HepG2 (cell line): Measurements from ENCODE around the gene FANCD2OS. TPM values are rescaled to one million over a fixed set of nuclear protein-coding genes. Genes with fewer than 3 reads are reported as not detected.

Source experiments
- ATAC-seq: fragments of 200-7000 bp; cut with Tn5 transposase; 3 replicates; pipeline ENCODE4 v1.9.1; 2020; ENCODE audit warnings: mild to moderate bottlenecking, moderate library complexity
- BruUV-seq: library from RNA; stranded (reverse); fragments of 400-500 nt; replicated peaks from 2 replicates; lab custom pipeline; 2021; lab: Mats Ljungman, UMichigan
- CTCF ChIA-PET: fragments of 300-600 bp; formaldehyde crosslinking; extraction: SDS; loops from one replicate; lab custom pipeline; 2021; ENCODE audit warnings: low total read pairs, inconsistent platforms, low intra/inter-chr PET ratio; lab: Yijun Ruan, JAX
- POLR2A ChIA-PET: fragments of 350-600 bp; sonication (Branson Sonifier 250); formaldehyde crosslinking; loops from one replicate; lab custom pipeline; 2020; ENCODE audit warnings: antibody characterized with exemption, inconsistent platforms; lab: Yijun Ruan, JAX
- DNase-seq: peaks from one replicate; pipeline ENCODE4 v3.0.0-alpha.2; 2015; ENCODE audit warnings: low spot score
- FAIRE-seq: peaks from 3 replicates; lab custom pipeline; 2011; peaks lifted over from hg19 to GRCh38; lab: Jason Lieb, UNC
- H2AFZ ChIP-seq: one replicate; pipeline ENCODE4 v1.6.1; 2011; ENCODE audit warnings: low read length, inconsistent platforms
- H3K27ac ChIP-seq: fragments of 300-600 bp; 3 replicates; pipeline ENCODE4 v1.8.0; 2011; ENCODE audit warnings: mixed run types, mild to moderate bottlenecking, mixed read lengths, low read length, inconsistent platforms; ENCODE audit not compliant: insufficient read depth; ENCODE audit errors: extremely low read length
- H3K27me3 ChIP-seq, 2 experiments: fragments of 200-600 bp in 1 of 2; 2 replicates in 1 of 2; 3 replicates in 1 of 2; pipeline versions ENCODE4 v1.6.0 to v1.8.0; 2011; ENCODE audit warnings: low read length in 2 of 2, mild to moderate bottlenecking in 2 of 2, moderate library complexity in 2 of 2, inconsistent platforms in 1 of 2; ENCODE audit not compliant: insufficient read depth in 2 of 2, control insufficient read depth in 1 of 2
- H3K36me3 ChIP-seq, 2 experiments: fragments of 200-600 bp in 1 of 2; replicated peaks in 1 of 2; 2 replicates in 1 of 2; 3 replicates in 1 of 2; pipeline versions ENCODE4 v1.5.1 to v1.8.0; 2011; ENCODE audit warnings: low read length in 2 of 2, inconsistent platforms in 1 of 2; ENCODE audit not compliant: insufficient read depth in 2 of 2, control insufficient read depth in 1 of 2
- H3K4me1 ChIP-seq: 2 replicates; pipeline ENCODE4 v1.5.1; 2012; ENCODE audit warnings: low read length, inconsistent platforms; ENCODE audit not compliant: insufficient read depth
- H3K4me2 ChIP-seq: 2 replicates; pipeline ENCODE4 v1.6.0; 2011; ENCODE audit warnings: low read depth, low read length, inconsistent platforms
- H3K4me3 ChIP-seq, 3 experiments: fragments of 200-600 bp in 1 of 3; sonication (generic), shearing (Covaris generic) in 1 of 3; replicated peaks in 1 of 3; 2 replicates each; pipeline ENCODE4 v1.5.1; 2011 to 2016; ENCODE audit warnings: low read length in 3 of 3, inconsistent platforms in 2 of 3, low read depth in 2 of 3, mild to moderate bottlenecking in 2 of 3, control low read depth in 1 of 3, mixed read lengths in 1 of 3; ENCODE audit not compliant: insufficient read depth in 1 of 3
- H3K79me2 ChIP-seq: one replicate; pipeline ENCODE4 v1.6.1; 2011; ENCODE audit warnings: low read length, inconsistent platforms; ENCODE audit not compliant: insufficient read depth
- H3K9ac ChIP-seq: 2 replicates; pipeline ENCODE4 v1.6.0; 2011; ENCODE audit warnings: mild to moderate bottlenecking, low read depth, low read length, inconsistent platforms; ENCODE audit not compliant: insufficient read depth
- H3K9me3 ChIP-seq: 2 replicates; pipeline ENCODE4 v1.5.1; 2012; ENCODE audit warnings: mild to moderate bottlenecking, low read length
- H4K20me1 ChIP-seq: 2 replicates; pipeline ENCODE4 v1.6.0; 2011; ENCODE audit warnings: inconsistent platforms, mild to moderate bottlenecking, low read length, moderate library complexity; ENCODE audit not compliant: insufficient read depth
- DPF2 ChIP-seq: sonication (generic); formaldehyde crosslinking; IDR thresholded peaks from 2 replicates; pipeline ENCODE4 v1.4.0; 2020; ENCODE audit warnings: mild to moderate bottlenecking, low read depth, missing genetic modification reagents, borderline replicate concordance
- KLF11 ChIP-seq: IDR thresholded peaks from 2 replicates; pipeline ENCODE4 v1.6.1; 2016; ENCODE audit warnings: missing compliant biosample characterization
- POLR2A ChIP-seq, 2 experiments: IDR thresholded peaks; 2 replicates each; pipeline ENCODE4 v1.6.1; 2011; ENCODE audit warnings: low read depth in 2 of 2, low read length in 2 of 2, mild to moderate bottlenecking in 1 of 2, moderate library complexity in 1 of 2; ENCODE audit not compliant: insufficient read depth in 1 of 2
- RBM22 ChIP-seq: fragments of 200-400 bp; formaldehyde crosslinking; optimal IDR thresholded peaks from 2 replicates; pipeline ENCODE3; 2017; ENCODE audit warnings: mild to moderate bottlenecking, low read length, moderate library complexity
- SNAI1 ChIP-seq: sonication (generic); formaldehyde crosslinking; IDR thresholded peaks from 2 replicates; pipeline ENCODE4 v1.5.0; 2020; ENCODE audit warnings: mild to moderate bottlenecking, missing genetic modification reagents, borderline replicate concordance
- SSRP1 ChIP-seq: IDR thresholded peaks from 2 replicates; pipeline ENCODE4 v1.6.1; 2016; ENCODE audit warnings: control low read depth
- ZNF121 ChIP-seq: sonication (generic); formaldehyde crosslinking; IDR thresholded peaks from 2 replicates; pipeline ENCODE4 v1.5.0; 2020; ENCODE audit warnings: mild to moderate bottlenecking, missing genetic modification reagents
- ZNF329 ChIP-seq: sonication (generic); formaldehyde crosslinking; IDR thresholded peaks from 2 replicates; pipeline ENCODE4 v1.9.0; 2021; ENCODE audit warnings: low read depth, mild to moderate bottlenecking, missing genetic modification reagents
- ZNF337 ChIP-seq: sonication (generic); formaldehyde crosslinking; IDR thresholded peaks from 2 replicates; pipeline ENCODE4 v1.5.1; 2020; ENCODE audit warnings: missing genetic modification reagents, low read depth, mild to moderate bottlenecking, borderline replicate concordance
- WGBS: methylation state at CpG from one replicate; pipeline ENCODE4 v1.1.6; 2017; ENCODE audit warnings: low lambda C conversion rate; 5-methylcytosine and 5-hydroxymethylcytosine counted together
- in situ Hi-C: cut with HindIII; loops from 2 replicates; pipeline ENCODE4 v1.10.0; 2017; ENCODE audit warnings: low pct_unique_long_range_greater_than_20kb; ENCODE audit not compliant: extremely low pct_ligation_motif_present
- intact Hi-C: fragments of 100-400 bp; cut with micrococcal nuclease; formaldehyde crosslinking; loops from one replicate; pipeline ENCODE4 v1.10.0; 2022; ENCODE audit not compliant: unreplicated experiment
- polyA plus RNA-seq, 8 experiments: library from polyadenylated mRNA; depleted of rRNA in 3 of 8; stranded (reverse) in 7 of 8; unstranded in 1 of 8; fragments of >200 nt; fragmentation: Illumina TruSeq in 4 of 8; extraction: Trizol in 4 of 8; gene quantifications; 2 replicates each; pipeline versions ENCODE4 v1.2.1 to v1.2.3, GENCODE V29; 2011 to 2016; ENCODE audit warnings: low read depth in 4 of 8, missing spikeins in 1 of 8, mixed read lengths in 1 of 8; ENCODE audit not compliant: insufficient read depth in 1 of 8
- total RNA-seq, 5 experiments: library from RNA; depleted of rRNA; stranded (reverse); fragments of >200 nt; fragmentation: Illumina TruSeq; extraction: Trizol; gene quantifications; 2 replicates each; pipeline ENCODE4 v1.2.3, GENCODE V29; 2016; ENCODE audit warnings: low read depth in 1 of 5
- TF ChIP-seq, protein P1 (sequence below): sonication (generic); formaldehyde crosslinking; conservative IDR thresholded peaks from 2 replicates; pipeline ENCODE4 v1.4.0; 2020; ENCODE audit warnings: mild to moderate bottlenecking, missing genetic modification reagents, moderate library complexity
- TF ChIP-seq, protein P2 (sequence below): sonication (generic); formaldehyde crosslinking; IDR thresholded peaks from 2 replicates; pipeline ENCODE4 v1.5.0; 2020; ENCODE audit warnings: mild to moderate bottlenecking, missing genetic modification reagents
- TF ChIP-seq, protein P3 (sequence below): IDR thresholded peaks from 2 replicates; pipeline ENCODE4 v1.4.0; 2020; ENCODE audit warnings: mild to moderate bottlenecking, missing genetic modification reagents

The FANCD2OS gene
- total and polyA plus RNA-seq, 2 of the 13 experiments (the other 11 are each of a cell fraction or from before 2014, with no cell fraction given): not detected

DNA sequence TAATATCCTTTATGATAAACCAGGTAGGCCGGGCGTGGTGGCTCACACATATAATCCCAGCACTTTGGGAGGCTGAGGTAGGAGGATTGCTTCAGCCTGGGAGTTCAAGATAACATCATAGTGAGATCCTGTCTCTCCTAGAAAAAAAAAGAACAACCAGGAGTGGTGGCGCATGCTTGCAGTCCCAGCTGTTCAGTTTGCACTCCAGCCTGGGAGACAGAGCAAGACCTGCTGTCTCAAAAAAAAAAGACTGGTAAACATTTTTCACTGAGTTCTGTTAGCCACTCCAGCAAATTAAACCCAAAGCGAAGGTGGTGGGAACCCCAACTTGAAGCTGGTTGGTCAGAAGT, 47.0 kb upstream of the FANCD2OS start (continued):
- TF ChIP-seq, protein P1, sequence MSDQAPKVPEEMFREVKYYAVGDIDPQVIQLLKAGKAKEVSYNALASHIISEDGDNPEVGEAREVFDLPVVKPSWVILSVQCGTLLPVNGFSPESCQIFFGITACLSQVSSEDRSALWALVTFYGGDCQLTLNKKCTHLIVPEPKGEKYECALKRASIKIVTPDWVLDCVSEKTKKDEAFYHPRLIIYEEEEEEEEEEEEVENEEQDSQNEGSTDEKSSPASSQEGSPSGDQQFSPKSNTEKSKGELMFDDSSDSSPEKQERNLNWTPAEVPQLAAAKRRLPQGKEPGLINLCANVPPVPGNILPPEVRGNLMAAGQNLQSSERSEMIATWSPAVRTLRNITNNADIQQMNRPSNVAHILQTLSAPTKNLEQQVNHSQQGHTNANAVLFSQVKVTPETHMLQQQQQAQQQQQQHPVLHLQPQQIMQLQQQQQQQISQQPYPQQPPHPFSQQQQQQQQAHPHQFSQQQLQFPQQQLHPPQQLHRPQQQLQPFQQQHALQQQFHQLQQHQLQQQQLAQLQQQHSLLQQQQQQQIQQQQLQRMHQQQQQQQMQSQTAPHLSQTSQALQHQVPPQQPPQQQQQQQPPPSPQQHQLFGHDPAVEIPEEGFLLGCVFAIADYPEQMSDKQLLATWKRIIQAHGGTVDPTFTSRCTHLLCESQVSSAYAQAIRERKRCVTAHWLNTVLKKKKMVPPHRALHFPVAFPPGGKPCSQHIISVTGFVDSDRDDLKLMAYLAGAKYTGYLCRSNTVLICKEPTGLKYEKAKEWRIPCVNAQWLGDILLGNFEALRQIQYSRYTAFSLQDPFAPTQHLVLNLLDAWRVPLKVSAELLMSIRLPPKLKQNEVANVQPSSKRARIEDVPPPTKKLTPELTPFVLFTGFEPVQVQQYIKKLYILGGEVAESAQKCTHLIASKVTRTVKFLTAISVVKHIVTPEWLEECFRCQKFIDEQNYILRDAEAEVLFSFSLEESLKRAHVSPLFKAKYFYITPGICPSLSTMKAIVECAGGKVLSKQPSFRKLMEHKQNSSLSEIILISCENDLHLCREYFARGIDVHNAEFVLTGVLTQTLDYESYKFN (CRISPR knock-in tag): no peak
- no peak for TF ChIP-seq DPF2 (CRISPR knock-in tag)
- TF ChIP-seq, protein P2, sequence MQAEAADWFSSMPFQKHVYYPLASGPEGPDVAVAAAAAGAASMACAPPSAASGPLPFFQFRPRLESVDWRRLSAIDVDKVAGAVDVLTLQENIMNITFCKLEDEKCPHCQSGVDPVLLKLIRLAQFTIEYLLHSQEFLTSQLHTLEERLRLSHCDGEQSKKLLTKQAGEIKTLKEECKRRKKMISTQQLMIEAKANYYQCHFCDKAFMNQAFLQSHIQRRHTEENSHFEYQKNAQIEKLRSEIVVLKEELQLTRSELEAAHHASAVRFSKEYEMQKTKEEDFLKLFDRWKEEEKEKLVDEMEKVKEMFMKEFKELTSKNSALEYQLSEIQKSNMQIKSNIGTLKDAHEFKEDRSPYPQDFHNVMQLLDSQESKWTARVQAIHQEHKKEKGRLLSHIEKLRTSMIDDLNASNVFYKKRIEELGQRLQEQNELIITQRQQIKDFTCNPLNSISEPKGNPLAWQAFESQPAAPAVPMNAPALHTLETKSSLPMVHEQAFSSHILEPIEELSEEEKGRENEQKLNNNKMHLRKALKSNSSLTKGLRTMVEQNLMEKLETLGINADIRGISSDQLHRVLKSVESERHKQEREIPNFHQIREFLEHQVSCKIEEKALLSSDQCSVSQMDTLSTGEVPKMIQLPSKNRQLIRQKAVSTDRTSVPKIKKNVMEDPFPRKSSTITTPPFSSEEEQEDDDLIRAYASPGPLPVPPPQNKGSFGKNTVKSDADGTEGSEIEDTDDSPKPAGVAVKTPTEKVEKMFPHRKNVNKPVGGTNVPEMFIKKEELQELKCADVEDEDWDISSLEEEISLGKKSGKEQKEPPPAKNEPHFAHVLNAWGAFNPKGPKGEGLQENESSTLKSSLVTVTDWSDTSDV: no peak

DNA sequence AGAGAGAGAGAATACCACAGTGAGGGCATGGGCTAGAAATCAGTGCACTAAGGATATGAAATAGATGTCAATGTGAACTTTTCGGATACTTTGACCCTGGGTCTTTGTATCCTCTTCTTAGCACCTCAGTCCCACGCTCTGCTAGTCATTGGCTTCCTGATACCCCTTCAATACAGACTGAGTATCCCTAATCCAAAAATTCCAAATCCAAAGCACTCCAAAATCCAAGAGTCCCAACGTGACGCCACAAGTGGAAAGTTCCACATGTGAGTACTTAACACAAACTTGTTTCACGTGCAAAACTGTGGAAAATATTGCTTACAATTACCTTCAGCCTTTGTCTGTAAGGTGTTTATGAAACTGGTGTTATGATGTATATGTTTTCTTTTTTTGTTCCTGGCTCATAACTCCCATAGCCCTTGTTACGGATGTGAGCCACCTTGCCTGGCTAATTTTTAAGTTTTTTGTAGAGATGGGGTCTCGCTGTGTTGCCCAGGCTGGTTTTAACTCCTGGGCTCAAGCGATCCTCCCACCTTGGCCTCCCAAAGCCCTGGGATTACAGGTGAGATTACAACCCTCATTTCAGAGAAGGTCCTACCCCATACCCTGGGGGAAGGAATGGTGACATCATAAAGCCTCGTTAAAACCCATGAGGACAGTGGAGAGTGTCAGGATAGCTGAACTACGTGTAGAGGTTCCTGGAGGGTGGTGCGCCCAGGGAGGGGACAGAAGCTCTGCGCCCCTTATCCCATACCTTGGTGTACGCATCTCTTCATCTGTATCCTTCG, 46.5 kb upstream of the FANCD2OS start:
- FAIRE-seq (no peak), ATAC-seq (peak; percentile 20), DNase-seq (no peak)
- in situ Hi-C loops: no loop called here
- peaks cover 8 to 31% of the 10 kb centered on the region in 2 experiments; a peak in 4 of 5 replicates for H3K36me3 ChIP-seq
- no peaks in the 10 kb centered on the region for H3K4me1 ChIP-seq
- H3K9ac ChIP-seq: no peak overlapping the region
- no peaks in the 10 kb centered on the region for H3K27me3 ChIP-seq
- no peak overlapping the region for H3K4me2 ChIP-seq
- intact Hi-C loops: no loop called here
- no peak overlapping the region for H2AFZ ChIP-seq
- H4K20me1 ChIP-seq: no peaks in the 10 kb centered on the region
- 96% methylated on average over 14 of the region's 14 CpGs for WGBS
- H3K79me2 ChIP-seq: no peaks in the 10 kb centered on the region
- ChIA-PET POLR2A (interaction anchor here (0.5 to 2.0 kb wide), 2 partner anchors 11 to 35 kb away, joined by 3 to 4 read pairs; no protein-coding TSS in a partner anchor), CTCF (no interaction called here)
- no TSS peak for BruUV-seq
- no peak overlapping the region for H3K27ac ChIP-seq
- no peak overlapping the region for H3K4me3 ChIP-seq
- no peaks in the 10 kb centered on the region for H3K9me3 ChIP-seq
- no peak for TF ChIP-seq ZNF329 (CRISPR knock-in tag)
- 0 out of 2 replicates have a peak, but pooled peaks have one; percentile 16 for TF ChIP-seq SSRP1 (CRISPR knock-in tag)
- TF ChIP-seq SNAI1 (CRISPR knock-in tag): no peak
- TF ChIP-seq RBM22: peak; percentile 4
- 0 out of 4 replicates have a peak, but pooled peaks of 1 of the 2 experiments have one; percentile 26 for TF ChIP-seq POLR2A (IDR thresholded peaks at IDR 0.05; ENCODE audit: insufficient read depth in 1 of 2, low read depth in 2 of 2, low read length in 2 of 2)
- TF ChIP-seq ZNF121 (CRISPR knock-in tag): peak; percentile 81
- TF ChIP-seq KLF11 (CRISPR knock-in tag): no peak
- TF ChIP-seq ZNF337 (CRISPR knock-in tag): no peak
- TF ChIP-seq, protein P3, sequence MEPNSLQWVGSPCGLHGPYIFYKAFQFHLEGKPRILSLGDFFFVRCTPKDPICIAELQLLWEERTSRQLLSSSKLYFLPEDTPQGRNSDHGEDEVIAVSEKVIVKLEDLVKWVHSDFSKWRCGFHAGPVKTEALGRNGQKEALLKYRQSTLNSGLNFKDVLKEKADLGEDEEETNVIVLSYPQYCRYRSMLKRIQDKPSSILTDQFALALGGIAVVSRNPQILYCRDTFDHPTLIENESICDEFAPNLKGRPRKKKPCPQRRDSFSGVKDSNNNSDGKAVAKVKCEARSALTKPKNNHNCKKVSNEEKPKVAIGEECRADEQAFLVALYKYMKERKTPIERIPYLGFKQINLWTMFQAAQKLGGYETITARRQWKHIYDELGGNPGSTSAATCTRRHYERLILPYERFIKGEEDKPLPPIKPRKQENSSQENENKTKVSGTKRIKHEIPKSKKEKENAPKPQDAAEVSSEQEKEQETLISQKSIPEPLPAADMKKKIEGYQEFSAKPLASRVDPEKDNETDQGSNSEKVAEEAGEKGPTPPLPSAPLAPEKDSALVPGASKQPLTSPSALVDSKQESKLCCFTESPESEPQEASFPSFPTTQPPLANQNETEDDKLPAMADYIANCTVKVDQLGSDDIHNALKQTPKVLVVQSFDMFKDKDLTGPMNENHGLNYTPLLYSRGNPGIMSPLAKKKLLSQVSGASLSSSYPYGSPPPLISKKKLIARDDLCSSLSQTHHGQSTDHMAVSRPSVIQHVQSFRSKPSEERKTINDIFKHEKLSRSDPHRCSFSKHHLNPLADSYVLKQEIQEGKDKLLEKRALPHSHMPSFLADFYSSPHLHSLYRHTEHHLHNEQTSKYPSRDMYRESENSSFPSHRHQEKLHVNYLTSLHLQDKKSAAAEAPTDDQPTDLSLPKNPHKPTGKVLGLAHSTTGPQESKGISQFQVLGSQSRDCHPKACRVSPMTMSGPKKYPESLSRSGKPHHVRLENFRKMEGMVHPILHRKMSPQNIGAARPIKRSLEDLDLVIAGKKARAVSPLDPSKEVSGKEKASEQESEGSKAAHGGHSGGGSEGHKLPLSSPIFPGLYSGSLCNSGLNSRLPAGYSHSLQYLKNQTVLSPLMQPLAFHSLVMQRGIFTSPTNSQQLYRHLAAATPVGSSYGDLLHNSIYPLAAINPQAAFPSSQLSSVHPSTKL: no peak
